Measurements from ENCODE around the gene ZNF804B.

GRCh38 chr7:89094269-89094668 is 334.8 kb downstream of the ZNF804B start:
- TF ChIP-seq, protein P1, sequence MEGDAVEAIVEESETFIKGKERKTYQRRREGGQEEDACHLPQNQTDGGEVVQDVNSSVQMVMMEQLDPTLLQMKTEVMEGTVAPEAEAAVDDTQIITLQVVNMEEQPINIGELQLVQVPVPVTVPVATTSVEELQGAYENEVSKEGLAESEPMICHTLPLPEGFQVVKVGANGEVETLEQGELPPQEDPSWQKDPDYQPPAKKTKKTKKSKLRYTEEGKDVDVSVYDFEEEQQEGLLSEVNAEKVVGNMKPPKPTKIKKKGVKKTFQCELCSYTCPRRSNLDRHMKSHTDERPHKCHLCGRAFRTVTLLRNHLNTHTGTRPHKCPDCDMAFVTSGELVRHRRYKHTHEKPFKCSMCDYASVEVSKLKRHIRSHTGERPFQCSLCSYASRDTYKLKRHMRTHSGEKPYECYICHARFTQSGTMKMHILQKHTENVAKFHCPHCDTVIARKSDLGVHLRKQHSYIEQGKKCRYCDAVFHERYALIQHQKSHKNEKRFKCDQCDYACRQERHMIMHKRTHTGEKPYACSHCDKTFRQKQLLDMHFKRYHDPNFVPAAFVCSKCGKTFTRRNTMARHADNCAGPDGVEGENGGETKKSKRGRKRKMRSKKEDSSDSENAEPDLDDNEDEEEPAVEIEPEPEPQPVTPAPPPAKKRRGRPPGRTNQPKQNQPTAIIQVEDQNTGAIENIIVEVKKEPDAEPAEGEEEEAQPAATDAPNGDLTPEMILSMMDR (IDR thresholded peaks at IDR 0.05), result no peak
- no peak for TF ChIP-seq POLR2A (IDR thresholded peaks at IDR 0.05)

All from esophagus squamous epithelium (tissue), 4 donors.